ENCODE data around the gene UCHL3. TPM values are rescaled to one million over a fixed set of nuclear protein-coding genes. Genes with fewer than 3 reads are reported as not detected.

Gene UCHL3
- total RNA-seq, 1 donor from 2014 or later: 25.5 TPM

GRCh38 chr13:75600371-75600770 is 50.8 kb downstream of the UCHL3 start:
- no peak for DNase-seq
- Mint-ChIP-seq H3K9me3 (ENCODE audit: unreplicated experiment) (no peaks in the 10 kb centered on the region), H3K4me3 (ENCODE audit: unreplicated experiment) (no peak overlapping the region), H3K27ac (ENCODE audit: unreplicated experiment) (no peak overlapping the region), H3K36me3 (ENCODE audit: unreplicated experiment) (peaks cover 3% of the 10 kb centered on the region), H3K4me1 (ENCODE audit: low read depth, unreplicated experiment) (no peaks in the 10 kb centered on the region), H3K27me3 (ENCODE audit: unreplicated experiment) (no peaks in the 10 kb centered on the region)
- TF ChIP-seq CTCF (IDR thresholded peaks at IDR 0.05; ENCODE audit: partially characterized antibody, unreplicated experiment): no peak

- TF ChIP-seq CTCF (IDR thresholded peaks at IDR 0.05; ENCODE audit: partially characterized antibody, unreplicated experiment): no peak
- no peak for DNase-seq
- H3K4me1 Mint-ChIP-seq (ENCODE audit: low read depth, unreplicated experiment): no peaks in the 10 kb centered on the region
- H3K36me3 Mint-ChIP-seq (ENCODE audit: unreplicated experiment): peaks cover 3% of the 10 kb centered on the region
- no peaks in the 10 kb centered on the region for H3K27me3 Mint-ChIP-seq (ENCODE audit: unreplicated experiment)
- H3K9me3 Mint-ChIP-seq (ENCODE audit: unreplicated experiment): no peaks in the 10 kb centered on the region
- H3K27ac Mint-ChIP-seq (ENCODE audit: unreplicated experiment): no peak overlapping the region
- no peak overlapping the region for H3K4me3 Mint-ChIP-seq (ENCODE audit: unreplicated experiment)
These were observed 53.4 kb downstream of the UCHL3 start for GRCh38 chr13:75603038-75603437.

GRCh38 chr13:75607447-75607846 is 57.9 kb downstream of the UCHL3 start:
- no peak overlapping the region for H3K27ac Mint-ChIP-seq (ENCODE audit: unreplicated experiment)
- no peak for TF ChIP-seq CTCF (IDR thresholded peaks at IDR 0.05; ENCODE audit: partially characterized antibody, unreplicated experiment)
- no peak for DNase-seq
- H3K9me3 Mint-ChIP-seq (ENCODE audit: unreplicated experiment): no peaks in the 10 kb centered on the region
- no peak overlapping the region for H3K4me3 Mint-ChIP-seq (ENCODE audit: unreplicated experiment)
- no peaks in the 10 kb centered on the region for H3K27me3 Mint-ChIP-seq (ENCODE audit: unreplicated experiment)
- no peaks in the 10 kb centered on the region for H3K36me3 Mint-ChIP-seq (ENCODE audit: unreplicated experiment)
- H3K4me1 Mint-ChIP-seq (ENCODE audit: low read depth, unreplicated experiment): no peaks in the 10 kb centered on the region

GRCh38 chr13:75610466-75610865 is 60.9 kb downstream of the UCHL3 start:
- Mint-ChIP-seq H3K4me1 (ENCODE audit: low read depth, unreplicated experiment) (no peaks in the 10 kb centered on the region), H3K27ac (ENCODE audit: unreplicated experiment) (no peak overlapping the region), H3K27me3 (ENCODE audit: unreplicated experiment) (no peaks in the 10 kb centered on the region), H3K4me3 (ENCODE audit: unreplicated experiment) (no peak overlapping the region), H3K36me3 (ENCODE audit: unreplicated experiment) (no peaks in the 10 kb centered on the region), H3K9me3 (ENCODE audit: unreplicated experiment) (no peaks in the 10 kb centered on the region)
- DNase-seq: no peak
- TF ChIP-seq CTCF (IDR thresholded peaks at IDR 0.05; ENCODE audit: partially characterized antibody, unreplicated experiment): no peak

GRCh38 chr13:75612354-75612753 is 62.8 kb downstream of the UCHL3 start:
- no peaks in the 10 kb centered on the region for H3K27me3 Mint-ChIP-seq (ENCODE audit: unreplicated experiment)
- H3K9me3 Mint-ChIP-seq (ENCODE audit: unreplicated experiment): no peaks in the 10 kb centered on the region
- H3K27ac Mint-ChIP-seq (ENCODE audit: unreplicated experiment): no peak overlapping the region
- no peak for DNase-seq
- H3K4me3 Mint-ChIP-seq (ENCODE audit: unreplicated experiment): no peak overlapping the region
- no peaks in the 10 kb centered on the region for H3K4me1 Mint-ChIP-seq (ENCODE audit: low read depth, unreplicated experiment)
- no peak for TF ChIP-seq CTCF (IDR thresholded peaks at IDR 0.05; ENCODE audit: partially characterized antibody, unreplicated experiment)
- H3K36me3 Mint-ChIP-seq (ENCODE audit: unreplicated experiment): no peaks in the 10 kb centered on the region

Measured in glutamatergic neuron (in vitro differentiated cells).